ENCODE data around the gene PRPF19. TPM values are rescaled to one million over a fixed set of nuclear protein-coding genes. Genes with fewer than 3 reads are reported as not detected.

PRPF19 gene
- total and polyA plus RNA-seq, 2 of the 8 experiments (the other 6 are each of a cell fraction or from before 2014, with no cell fraction given), result 107 to 141 TPM

DNA sequence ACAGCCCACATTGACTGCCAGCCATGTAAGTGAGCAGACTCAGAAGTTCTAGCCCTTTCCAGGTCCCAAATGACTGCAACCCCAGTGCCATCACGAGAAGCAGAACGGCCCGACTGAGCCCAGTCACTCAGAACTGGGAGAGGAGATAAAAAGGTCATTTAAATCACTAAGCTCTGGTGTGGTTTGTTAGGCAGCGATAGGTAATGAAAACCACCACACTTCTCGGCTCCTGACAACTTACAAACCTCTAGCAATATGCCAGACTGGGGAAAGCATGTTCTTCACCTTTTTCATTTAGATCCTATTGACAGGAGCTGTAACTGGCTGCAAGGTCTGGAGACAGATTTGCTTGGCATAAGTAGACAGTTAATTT, 38.9 kb upstream of the PRPF19 start (continued):
- TF ChIP-seq, protein P1, sequence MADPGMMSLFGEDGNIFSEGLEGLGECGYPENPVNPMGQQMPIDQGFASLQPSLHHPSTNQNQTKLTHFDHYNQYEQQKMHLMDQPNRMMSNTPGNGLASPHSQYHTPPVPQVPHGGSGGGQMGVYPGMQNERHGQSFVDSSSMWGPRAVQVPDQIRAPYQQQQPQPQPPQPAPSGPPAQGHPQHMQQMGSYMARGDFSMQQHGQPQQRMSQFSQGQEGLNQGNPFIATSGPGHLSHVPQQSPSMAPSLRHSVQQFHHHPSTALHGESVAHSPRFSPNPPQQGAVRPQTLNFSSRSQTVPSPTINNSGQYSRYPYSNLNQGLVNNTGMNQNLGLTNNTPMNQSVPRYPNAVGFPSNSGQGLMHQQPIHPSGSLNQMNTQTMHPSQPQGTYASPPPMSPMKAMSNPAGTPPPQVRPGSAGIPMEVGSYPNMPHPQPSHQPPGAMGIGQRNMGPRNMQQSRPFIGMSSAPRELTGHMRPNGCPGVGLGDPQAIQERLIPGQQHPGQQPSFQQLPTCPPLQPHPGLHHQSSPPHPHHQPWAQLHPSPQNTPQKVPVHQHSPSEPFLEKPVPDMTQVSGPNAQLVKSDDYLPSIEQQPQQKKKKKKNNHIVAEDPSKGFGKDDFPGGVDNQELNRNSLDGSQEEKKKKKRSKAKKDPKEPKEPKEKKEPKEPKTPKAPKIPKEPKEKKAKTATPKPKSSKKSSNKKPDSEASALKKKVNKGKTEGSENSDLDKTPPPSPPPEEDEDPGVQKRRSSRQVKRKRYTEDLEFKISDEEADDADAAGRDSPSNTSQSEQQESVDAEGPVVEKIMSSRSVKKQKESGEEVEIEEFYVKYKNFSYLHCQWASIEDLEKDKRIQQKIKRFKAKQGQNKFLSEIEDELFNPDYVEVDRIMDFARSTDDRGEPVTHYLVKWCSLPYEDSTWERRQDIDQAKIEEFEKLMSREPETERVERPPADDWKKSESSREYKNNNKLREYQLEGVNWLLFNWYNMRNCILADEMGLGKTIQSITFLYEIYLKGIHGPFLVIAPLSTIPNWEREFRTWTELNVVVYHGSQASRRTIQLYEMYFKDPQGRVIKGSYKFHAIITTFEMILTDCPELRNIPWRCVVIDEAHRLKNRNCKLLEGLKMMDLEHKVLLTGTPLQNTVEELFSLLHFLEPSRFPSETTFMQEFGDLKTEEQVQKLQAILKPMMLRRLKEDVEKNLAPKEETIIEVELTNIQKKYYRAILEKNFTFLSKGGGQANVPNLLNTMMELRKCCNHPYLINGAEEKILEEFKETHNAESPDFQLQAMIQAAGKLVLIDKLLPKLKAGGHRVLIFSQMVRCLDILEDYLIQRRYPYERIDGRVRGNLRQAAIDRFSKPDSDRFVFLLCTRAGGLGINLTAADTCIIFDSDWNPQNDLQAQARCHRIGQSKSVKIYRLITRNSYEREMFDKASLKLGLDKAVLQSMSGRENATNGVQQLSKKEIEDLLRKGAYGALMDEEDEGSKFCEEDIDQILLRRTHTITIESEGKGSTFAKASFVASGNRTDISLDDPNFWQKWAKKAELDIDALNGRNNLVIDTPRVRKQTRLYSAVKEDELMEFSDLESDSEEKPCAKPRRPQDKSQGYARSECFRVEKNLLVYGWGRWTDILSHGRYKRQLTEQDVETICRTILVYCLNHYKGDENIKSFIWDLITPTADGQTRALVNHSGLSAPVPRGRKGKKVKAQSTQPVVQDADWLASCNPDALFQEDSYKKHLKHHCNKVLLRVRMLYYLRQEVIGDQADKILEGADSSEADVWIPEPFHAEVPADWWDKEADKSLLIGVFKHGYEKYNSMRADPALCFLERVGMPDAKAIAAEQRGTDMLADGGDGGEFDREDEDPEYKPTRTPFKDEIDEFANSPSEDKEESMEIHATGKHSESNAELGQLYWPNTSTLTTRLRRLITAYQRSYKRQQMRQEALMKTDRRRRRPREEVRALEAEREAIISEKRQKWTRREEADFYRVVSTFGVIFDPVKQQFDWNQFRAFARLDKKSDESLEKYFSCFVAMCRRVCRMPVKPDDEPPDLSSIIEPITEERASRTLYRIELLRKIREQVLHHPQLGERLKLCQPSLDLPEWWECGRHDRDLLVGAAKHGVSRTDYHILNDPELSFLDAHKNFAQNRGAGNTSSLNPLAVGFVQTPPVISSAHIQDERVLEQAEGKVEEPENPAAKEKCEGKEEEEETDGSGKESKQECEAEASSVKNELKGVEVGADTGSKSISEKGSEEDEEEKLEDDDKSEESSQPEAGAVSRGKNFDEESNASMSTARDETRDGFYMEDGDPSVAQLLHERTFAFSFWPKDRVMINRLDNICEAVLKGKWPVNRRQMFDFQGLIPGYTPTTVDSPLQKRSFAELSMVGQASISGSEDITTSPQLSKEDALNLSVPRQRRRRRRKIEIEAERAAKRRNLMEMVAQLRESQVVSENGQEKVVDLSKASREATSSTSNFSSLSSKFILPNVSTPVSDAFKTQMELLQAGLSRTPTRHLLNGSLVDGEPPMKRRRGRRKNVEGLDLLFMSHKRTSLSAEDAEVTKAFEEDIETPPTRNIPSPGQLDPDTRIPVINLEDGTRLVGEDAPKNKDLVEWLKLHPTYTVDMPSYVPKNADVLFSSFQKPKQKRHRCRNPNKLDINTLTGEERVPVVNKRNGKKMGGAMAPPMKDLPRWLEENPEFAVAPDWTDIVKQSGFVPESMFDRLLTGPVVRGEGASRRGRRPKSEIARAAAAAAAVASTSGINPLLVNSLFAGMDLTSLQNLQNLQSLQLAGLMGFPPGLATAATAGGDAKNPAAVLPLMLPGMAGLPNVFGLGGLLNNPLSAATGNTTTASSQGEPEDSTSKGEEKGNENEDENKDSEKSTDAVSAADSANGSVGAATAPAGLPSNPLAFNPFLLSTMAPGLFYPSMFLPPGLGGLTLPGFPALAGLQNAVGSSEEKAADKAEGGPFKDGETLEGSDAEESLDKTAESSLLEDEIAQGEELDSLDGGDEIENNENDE (IDR thresholded peaks at IDR 0.05; ENCODE audit: insufficient replicate concordance, low read length), result no peak
- TF ChIP-seq CEBPB (IDR thresholded peaks at IDR 0.05; ENCODE audit: low read depth, low read length), result no peak
- TF ChIP-seq SIRT6 (IDR thresholded peaks at IDR 0.05; ENCODE audit: low read length), result no peak
- TF ChIP-seq, protein P2, sequence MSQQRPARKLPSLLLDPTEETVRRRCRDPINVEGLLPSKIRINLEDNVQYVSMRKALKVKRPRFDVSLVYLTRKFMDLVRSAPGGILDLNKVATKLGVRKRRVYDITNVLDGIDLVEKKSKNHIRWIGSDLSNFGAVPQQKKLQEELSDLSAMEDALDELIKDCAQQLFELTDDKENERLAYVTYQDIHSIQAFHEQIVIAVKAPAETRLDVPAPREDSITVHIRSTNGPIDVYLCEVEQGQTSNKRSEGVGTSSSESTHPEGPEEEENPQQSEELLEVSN (IDR thresholded peaks at IDR 0.05), result no peak
